T-helper 17 cell (primary cell): ENCODE data around the gene MAST1. TPM values are rescaled to one million over a fixed set of nuclear protein-coding genes. Genes with fewer than 3 reads are reported as not detected.

ENCODE experiments used
- ATAC-seq: fragments of 150-1000 bp; cut with Tn5 transposase; 2 replicates; pipeline ENCODE4 v1.10.0; 2021; ENCODE audit warnings: mild to moderate bottlenecking, moderate library complexity
- DNase-seq, 3 donors: peaks; one replicate each; pipeline versions ENCODE4 v3.0.0 to v3.0.0-alpha.2; 2020 to 2021
- H3K9me3 ChIP-seq: one replicate; pipeline ENCODE4 v1.7.0; 2013; ENCODE audit warnings: low read length, mild to moderate bottlenecking; ENCODE audit not compliant: control insufficient read depth, poor library complexity, severe bottlenecking
- H3K27ac Mint-ChIP-seq: one replicate; pipeline ENCODE4 v1.8.0; 2022; ENCODE audit warnings: mild to moderate bottlenecking, moderate library complexity, mixed read lengths
- H3K27me3 Mint-ChIP-seq: one replicate; pipeline ENCODE4 v1.8.0; 2022; ENCODE audit warnings: mixed read lengths
- H3K36me3 Mint-ChIP-seq: one replicate; pipeline ENCODE4 v1.8.0; 2022; ENCODE audit warnings: low read depth, mixed read lengths
- H3K4me1 Mint-ChIP-seq: one replicate; pipeline ENCODE4 v1.8.0; 2022; ENCODE audit warnings: mild to moderate bottlenecking, mixed read lengths
- H3K4me3 Mint-ChIP-seq: one replicate; pipeline ENCODE4 v1.8.0; 2022; ENCODE audit warnings: mild to moderate bottlenecking, moderate library complexity, mixed read lengths
- total RNA-seq, 4 donors: library from RNA in 2 of 4; stranded (reverse) in 2 of 4; gene quantifications; one replicate each; pipeline ENCODE4 v1.2.3 and lab custom pipeline; 2022 to 2026

MAST1 gene
- total RNA-seq, 2 donors from 2014 or later = 1.5 to 4.1 TPM

- Mint-ChIP-seq H3K27ac (no peak overlapping the region), H3K4me1 (peaks cover 5% of the 10 kb centered on the region), H3K27me3 (peaks cover 13% of the 10 kb centered on the region), H3K36me3 (no peaks in the 10 kb centered on the region), H3K4me3 (no peak overlapping the region)
- H3K9me3 ChIP-seq = no peaks in the 10 kb centered on the region
- DNase-seq = no peak
- ATAC-seq = no peak
Measured at GRCh38 chr19:12864143-12864542, 25.8 kb downstream of the MAST1 start.

DNA sequence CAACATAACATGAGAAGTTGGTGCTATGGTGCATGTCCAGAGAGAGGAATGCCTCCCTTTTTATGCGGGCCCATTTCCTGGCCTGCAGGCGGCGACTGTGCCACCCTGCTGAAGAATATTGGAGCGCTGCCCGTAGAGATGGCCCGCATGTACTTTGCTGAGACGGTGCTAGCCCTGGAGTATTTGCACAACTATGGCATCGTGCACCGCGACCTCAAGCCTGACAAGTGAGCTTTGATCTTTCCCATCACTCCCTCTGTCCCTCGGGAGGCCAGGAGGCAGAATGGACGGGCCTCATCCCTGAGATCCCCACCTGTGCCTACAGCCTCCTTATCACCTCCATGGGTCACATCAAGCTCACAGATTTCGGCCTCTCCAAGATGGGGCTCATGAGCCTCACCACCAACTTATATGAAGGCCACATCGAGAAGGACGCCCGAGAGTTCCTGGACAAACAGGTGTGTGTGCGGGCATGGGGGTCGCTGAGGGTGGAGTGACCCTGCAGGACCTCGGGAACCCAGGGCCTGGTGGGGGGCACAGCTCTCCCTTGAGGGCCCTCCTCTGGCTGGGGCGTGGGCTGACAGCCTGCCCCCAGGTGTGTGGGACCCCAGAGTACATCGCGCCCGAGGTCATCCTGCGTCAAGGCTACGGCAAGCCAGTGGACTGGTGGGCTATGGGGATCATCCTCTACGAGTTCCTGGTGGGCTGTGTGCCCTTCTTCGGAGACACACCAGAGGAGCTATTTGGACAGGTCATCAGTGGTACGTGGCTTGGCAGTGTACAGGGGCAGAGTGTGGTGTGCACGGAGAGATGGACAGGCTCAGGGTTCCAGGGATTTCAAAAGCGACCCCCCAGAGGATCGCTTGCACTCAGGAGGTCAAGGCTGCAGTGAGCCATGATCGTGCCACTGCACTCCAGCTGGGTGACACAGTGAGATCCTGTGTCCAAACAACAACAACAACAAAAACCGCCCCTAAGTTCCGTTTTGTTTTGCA, 26.7 kb downstream of the MAST1 start:
- ATAC-seq = no peak
- no peak overlapping the region for H3K4me3 Mint-ChIP-seq
- no peaks in the 10 kb centered on the region for H3K36me3 Mint-ChIP-seq
- H3K9me3 ChIP-seq = no peaks in the 10 kb centered on the region
- H3K27ac Mint-ChIP-seq = no peak overlapping the region
- H3K27me3 Mint-ChIP-seq = peaks cover 13% of the 10 kb centered on the region
- H3K4me1 Mint-ChIP-seq = peaks cover 5% of the 10 kb centered on the region
- DNase-seq = no peak

- H3K27ac Mint-ChIP-seq = no peak overlapping the region
- H3K4me1 Mint-ChIP-seq = peaks cover 5% of the 10 kb centered on the region
- DNase-seq (no peak), ATAC-seq (no peak)
- no peaks in the 10 kb centered on the region for H3K36me3 Mint-ChIP-seq
- H3K27me3 Mint-ChIP-seq = peaks cover 13% of the 10 kb centered on the region
- H3K4me3 Mint-ChIP-seq = peak overlapping the region; percentile 64
- H3K9me3 ChIP-seq = no peaks in the 10 kb centered on the region
Measured at GRCh38 chr19:12865746-12866415, 27.6 kb downstream of the MAST1 start.

- DNase-seq (no peak), ATAC-seq (no peak)
- Mint-ChIP-seq H3K27me3 (peaks cover 13% of the 10 kb centered on the region), H3K27ac (no peak overlapping the region), H3K4me3 (peak overlapping the region; percentile 77), H3K4me1 (peaks cover 7% of the 10 kb centered on the region), H3K36me3 (no peaks in the 10 kb centered on the region)
- no peaks in the 10 kb centered on the region for H3K9me3 ChIP-seq
Measured at GRCh38 chr19:12866416-12867119, 28.3 kb downstream of the MAST1 start.

DNA sequence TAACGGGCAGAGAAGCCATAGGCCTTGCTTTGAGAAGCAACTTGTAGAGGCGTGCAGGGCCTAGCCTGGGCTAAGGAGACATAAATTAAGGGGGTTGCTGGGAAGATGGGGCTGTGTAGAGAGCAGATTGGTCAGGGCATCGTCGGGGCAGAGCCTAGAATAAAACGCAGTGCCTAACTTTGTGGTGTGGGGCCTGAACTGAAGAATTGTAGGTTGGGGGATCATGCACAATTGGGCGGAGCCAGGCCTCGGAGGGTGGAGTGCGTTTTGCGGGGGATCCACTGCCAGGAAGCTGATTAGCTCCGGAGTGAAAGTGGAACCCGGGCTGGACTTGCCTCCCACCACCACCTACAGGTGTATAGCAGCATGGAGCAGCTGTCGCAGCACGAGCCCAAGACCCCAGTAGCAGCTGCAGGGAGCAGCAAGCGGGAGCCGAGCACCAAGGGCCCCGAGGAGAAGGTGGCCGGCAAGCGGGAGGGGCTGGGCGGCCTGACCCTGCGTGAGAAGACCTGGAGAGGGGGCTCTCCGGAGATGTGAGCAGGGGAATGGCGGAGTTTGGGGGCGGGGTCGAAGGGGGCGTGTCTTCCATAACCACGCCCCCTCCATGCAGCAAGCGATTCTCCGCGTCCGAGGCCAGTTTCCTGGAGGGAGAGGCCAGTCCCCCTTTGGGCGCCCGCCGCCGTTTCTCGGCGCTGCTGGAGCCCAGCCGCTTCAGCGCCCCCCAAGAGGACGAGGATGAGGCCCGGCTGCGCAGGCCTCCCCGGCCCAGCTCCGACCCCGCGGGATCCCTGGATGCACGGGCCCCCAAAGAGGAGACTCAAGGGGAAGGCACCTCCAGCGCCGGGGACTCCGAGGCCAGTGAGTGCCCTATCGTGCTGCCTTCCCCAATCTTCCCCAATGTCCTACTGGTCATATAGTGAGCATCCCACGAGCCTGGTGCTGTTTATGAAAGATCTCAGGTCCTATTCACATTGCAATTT, 29.1 kb downstream of the MAST1 start:
- H3K9me3 ChIP-seq = no peaks in the 10 kb centered on the region
- peak; percentile 34 to 54 (median 54) for DNase-seq
- Mint-ChIP-seq H3K4me1 (peaks cover 7% of the 10 kb centered on the region), H3K27me3 (peaks cover 13% of the 10 kb centered on the region), H3K27ac (peak overlapping the region; percentile 34), H3K4me3 (peak overlapping the region; percentile 77), H3K36me3 (peaks cover 4% of the 10 kb centered on the region)
- ATAC-seq = peak; percentile 73

- Mint-ChIP-seq H3K4me1 (peaks cover 7% of the 10 kb centered on the region), H3K27me3 (peaks cover 13% of the 10 kb centered on the region), H3K4me3 (peak overlapping the region; percentile 57), H3K36me3 (peaks cover 4% of the 10 kb centered on the region), H3K27ac (peak overlapping the region; percentile 34)
- no peak for DNase-seq
- no peaks in the 10 kb centered on the region for H3K9me3 ChIP-seq
- ATAC-seq = no peak
Measured at GRCh38 chr19:12868540-12869112, 30.3 kb downstream of the MAST1 start.

- Mint-ChIP-seq H3K36me3 (peaks cover 10% of the 10 kb centered on the region), H3K4me3 (peak overlapping the region; percentile 12), H3K27ac (no peak overlapping the region), H3K4me1 (peaks cover 7% of the 10 kb centered on the region), H3K27me3 (peaks cover 7% of the 10 kb centered on the region)
- no peak for DNase-seq
- no peak for ATAC-seq
- H3K9me3 ChIP-seq = no peaks in the 10 kb centered on the region
Measured at GRCh38 chr19:12871681-12872080, 33.4 kb downstream of the MAST1 start.

DNA sequence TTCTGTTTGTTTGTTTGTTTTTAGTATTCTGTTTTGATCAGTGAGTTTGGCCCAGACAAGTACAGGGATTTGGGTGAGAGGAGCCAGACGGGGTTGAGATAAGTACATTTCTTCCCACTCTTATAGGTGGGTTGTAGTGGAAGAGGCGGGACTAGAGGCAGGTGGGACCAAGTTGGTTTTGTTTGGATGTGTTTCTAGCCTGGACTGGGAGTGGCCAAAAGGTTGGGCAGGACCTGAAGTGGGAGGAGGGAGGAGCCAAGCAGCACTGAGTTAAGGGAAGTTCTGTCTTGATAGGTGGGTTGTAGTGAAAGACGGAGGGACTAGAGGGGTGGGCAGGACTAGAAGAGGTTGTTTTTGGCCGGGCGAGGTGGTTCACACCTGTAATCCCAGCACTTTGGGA, 33.9 kb downstream of the MAST1 start:
- peaks cover 3% of the 10 kb centered on the region for H3K4me1 Mint-ChIP-seq
- no peak overlapping the region for H3K4me3 Mint-ChIP-seq
- peaks cover 10% of the 10 kb centered on the region for H3K36me3 Mint-ChIP-seq
- ATAC-seq (no peak), DNase-seq (no peak)
- peaks cover 1% of the 10 kb centered on the region for H3K27me3 Mint-ChIP-seq
- H3K27ac Mint-ChIP-seq = no peak overlapping the region
- no peaks in the 10 kb centered on the region for H3K9me3 ChIP-seq

GRCh38 chr19:12872941-12873890, 34.9 kb downstream of the MAST1 start:
- ATAC-seq = peak; percentile 84

DNA sequence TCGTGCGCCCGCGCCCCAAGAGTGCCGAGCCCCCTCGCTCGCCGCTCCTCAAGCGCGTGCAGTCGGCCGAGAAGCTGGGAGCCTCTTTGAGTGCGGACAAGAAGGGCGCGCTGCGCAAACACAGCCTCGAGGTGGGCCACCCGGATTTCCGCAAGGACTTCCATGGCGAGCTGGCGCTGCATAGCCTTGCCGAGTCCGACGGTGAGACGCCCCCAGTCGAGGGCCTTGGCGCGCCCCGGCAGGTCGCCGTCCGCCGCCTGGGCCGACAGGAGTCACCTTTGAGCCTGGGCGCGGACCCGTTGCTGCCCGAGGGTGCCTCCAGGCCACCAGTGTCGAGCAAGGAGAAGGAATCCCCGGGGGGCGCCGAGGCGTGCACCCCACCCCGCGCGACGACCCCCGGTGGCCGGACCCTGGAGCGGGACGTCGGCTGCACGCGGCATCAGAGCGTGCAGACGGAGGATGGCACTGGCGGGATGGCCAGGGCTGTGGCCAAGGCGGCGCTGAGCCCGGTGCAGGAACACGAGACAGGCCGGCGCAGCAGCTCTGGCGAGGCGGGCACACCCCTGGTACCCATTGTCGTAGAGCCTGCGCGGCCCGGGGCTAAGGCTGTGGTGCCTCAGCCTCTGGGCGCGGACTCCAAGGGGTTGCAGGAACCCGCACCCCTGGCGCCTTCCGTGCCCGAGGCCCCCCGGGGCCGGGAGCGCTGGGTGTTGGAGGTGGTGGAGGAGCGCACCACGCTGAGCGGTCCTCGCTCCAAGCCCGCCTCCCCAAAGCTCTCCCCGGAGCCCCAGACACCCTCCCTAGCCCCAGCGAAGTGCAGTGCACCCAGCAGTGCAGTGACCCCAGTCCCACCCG, 35.8 kb downstream of the MAST1 start:
- Mint-ChIP-seq H3K4me1 (peaks cover 2% of the 10 kb centered on the region), H3K36me3 (peaks cover 10% of the 10 kb centered on the region), H3K27ac (no peak overlapping the region), H3K4me3 (no peak overlapping the region), H3K27me3 (no peaks in the 10 kb centered on the region)
- no peaks in the 10 kb centered on the region for H3K9me3 ChIP-seq
- ATAC-seq (no peak), DNase-seq (no peak)

More at GRCh38 chr19:12872941-12873890, 34.9 kb downstream of the MAST1 start:
- H3K4me3 Mint-ChIP-seq = no peak overlapping the region
- peaks cover 2% of the 10 kb centered on the region for H3K4me1 Mint-ChIP-seq
- no peaks in the 10 kb centered on the region for H3K9me3 ChIP-seq
- peak; percentile 33 to 58 (median 48) for DNase-seq
- no peaks in the 10 kb centered on the region for H3K27me3 Mint-ChIP-seq
- no peak overlapping the region for H3K27ac Mint-ChIP-seq
- peaks cover 10% of the 10 kb centered on the region for H3K36me3 Mint-ChIP-seq
